ENCODE measurements around the gene MOAP1. TPM values are rescaled to one million over a fixed set of nuclear protein-coding genes. Genes with fewer than 3 reads are reported as not detected.
"Not testable (repeated sequence)": the region's sequence is repeated elsewhere in the genome, so short reads cannot be mapped to it uniquely, and the experiment has no call there.

The MOAP1 gene
- polyA plus RNA-seq, 2 of the 4 experiments (the other 2 are of a cell fraction) = 13.5 to 23.9 TPM

- Histone ChIP-seq H3K9me3 (no peaks in the 10 kb centered on the region), H3K27ac (no peak overlapping the region), H3K4me1 (peaks cover 7% of the 10 kb centered on the region; the same call in 1 of the 3 replicates), H3K4me2 (no peak overlapping the region), H3K4me3 (no peak overlapping the region)
- DNase-seq (ENCODE audit: low read depth in 1 of 2, low spot score in 1 of 2) (no peak), FAIRE-seq (no peak), ATAC-seq (peak; percentile 35 to 55; a peak in 3 of 6 replicates)
- TF ChIP-seq ZSCAN20 (CRISPR knock-in tag; IDR thresholded peaks at IDR 0.05) = no peak
- TF ChIP-seq FOSL2 (IDR thresholded peaks at IDR 0.05) = no peak
- TF ChIP-seq FOSL2 (CRISPR knock-in tag; IDR thresholded peaks at IDR 0.05) = no peak
- TF ChIP-seq RFX5 (IDR thresholded peaks at IDR 0.05) = peak; percentile 84
- WGBS (ENCODE audit: missing lambda C conversion rate) = 50% methylated on average over 10 of the region's 10 CpGs
- ChIA-PET CTCF (interaction anchor here (1.4 to 8.0 kb wide), 5 partner anchors 10 to 222 kb away, joined by 3 to 47 read pairs (median 5); no protein-coding TSS in a partner anchor), POLR2A (no interaction called here)
Observed at GRCh38 chr14:93173943-93174395, 10.7 kb downstream of the MOAP1 start.

- Histone ChIP-seq H3K4me1 (peaks cover 7% of the 10 kb centered on the region; the same call in 1 of the 3 replicates), H3K4me3 (no peak overlapping the region), H3K4me2 (peak overlapping the region; percentile 24; the same call in 1 of the 3 replicates), H3K27ac (peak overlapping the region in 1 of 2 experiments; percentile 28; a peak in 1 of 6 replicates), H3K9me3 (no peaks in the 10 kb centered on the region)
- DNase-seq (ENCODE audit: low read depth in 1 of 2, low spot score in 1 of 2) = no peak
- ChIA-PET CTCF (interaction anchor here (0.6 to 0.7 kb wide), 2 partner anchors 12 to 824 kb away, joined by 3 read pairs; no protein-coding TSS in a partner anchor), POLR2A (no interaction called here)
- TF ChIP-seq HES2 (IDR thresholded peaks at IDR 0.05) (no peak), KDM5A (IDR thresholded peaks at IDR 0.05) (no peak), RARB (CRISPR knock-in tag; IDR thresholded peaks at IDR 0.05) (no peak), MYC (IDR thresholded peaks at IDR 0.05; ENCODE audit: borderline replicate concordance, low read length) (no peak), CTCF (IDR thresholded peaks at IDR 0.05) (no peak), CHD2 (IDR thresholded peaks at IDR 0.05; ENCODE audit: low read length, partially characterized antibody) (no peak), ESRRA (IDR thresholded peaks at IDR 0.05; ENCODE audit: borderline replicate concordance, low read length) (no peak), FOXS1 (CRISPR knock-in tag; IDR thresholded peaks at IDR 0.05) (no peak), ZC3H11A (IDR thresholded peaks at IDR 0.05) (no peak), NFE2L2 (conservative IDR thresholded peaks at IDR 0.05; ENCODE audit: low read length) (no peak), CEBPB (IDR thresholded peaks at IDR 0.05) (no peak)
- FAIRE-seq = peak; percentile 70
- no peak for ATAC-seq
- WGBS (ENCODE audit: missing lambda C conversion rate) = 81% methylated on average over 4 of the region's 4 CpGs
Observed at GRCh38 chr14:93171376-93171775, 13.3 kb downstream of the MOAP1 start.

GRCh38 chr14:93170141-93170540 is 14.6 kb downstream of the MOAP1 start:
- CTCF ChIA-PET = interaction anchor here (1.5 to 4.2 kb wide), 2 partner anchors 8 to 10 kb away, joined by 15 to 30 read pairs; no protein-coding TSS in a partner anchor

GRCh38 chr14:93169619-93170018 is 15.1 kb downstream of the MOAP1 start:
- not testable (repeated sequence) for H3K4me2 ChIP-seq; DNase-seq (ENCODE audit: low read depth in 1 of 2, low spot score in 1 of 2); ATAC-seq; H3K4me3 ChIP-seq; H3K9me3 ChIP-seq; H3K4me1 ChIP-seq; H3K27ac ChIP-seq; FAIRE-seq
- CTCF ChIA-PET = interaction anchor here (1.5 to 4.2 kb wide), 2 partner anchors 9 kb away, joined by 15 to 30 read pairs; no protein-coding TSS in a partner anchor
- 85% methylated on average over 6 of the region's 6 CpGs for whole genome bisulfite sequencing (ENCODE audit: missing lambda C conversion rate)
- POLR2A ChIA-PET = interaction anchor here (1.0 kb wide), 1 partner anchor 9 kb away, joined by 3 read pairs; no protein-coding TSS in a partner anchor

More at GRCh38 chr14:93170141-93170540, 14.6 kb downstream of the MOAP1 start:
- H3K9me3 ChIP-seq; POLR2A ChIA-PET; H3K4me1 ChIP-seq; H3K4me3 ChIP-seq; FAIRE-seq; DNase-seq (ENCODE audit: low read depth in 1 of 2, low spot score in 1 of 2); ATAC-seq; H3K4me2 ChIP-seq; H3K27ac ChIP-seq: not testable (repeated sequence)
- WGBS (ENCODE audit: missing lambda C conversion rate) = 100% methylated on average over 2 of the region's 20 CpGs

- FAIRE-seq; H3K4me1 ChIP-seq; ATAC-seq; H3K27ac ChIP-seq; H3K4me3 ChIP-seq; H3K4me2 ChIP-seq; H3K9me3 ChIP-seq; DNase-seq (ENCODE audit: low read depth in 1 of 2, low spot score in 1 of 2); POLR2A ChIA-PET: not testable (repeated sequence)
- WGBS (ENCODE audit: missing lambda C conversion rate) = 82% methylated on average over 9 of the region's 9 CpGs
- CTCF ChIA-PET = interaction anchor here (0.6 to 4.2 kb wide), 5 partner anchors 8 to 403 kb away, joined by 3 to 30 read pairs (median 3); partner anchors contain the start of genes GON7 and UBR7
Observed at GRCh38 chr14:93168610-93169009, 16.1 kb downstream of the MOAP1 start.

- FAIRE-seq; H3K4me3 ChIP-seq; H3K9me3 ChIP-seq; H3K4me1 ChIP-seq; DNase-seq (ENCODE audit: low read depth in 1 of 2, low spot score in 1 of 2); POLR2A ChIA-PET; H3K27ac ChIP-seq; ATAC-seq; H3K4me2 ChIP-seq: not testable (repeated sequence)
- WGBS (ENCODE audit: missing lambda C conversion rate) = 80% methylated on average over 26 of the region's 26 CpGs
- CTCF ChIA-PET = interaction anchor here (1.8 to 3.8 kb wide), 2 partner anchors 53 kb away, joined by 8 to 16 read pairs; no protein-coding TSS in a partner anchor
Observed at GRCh38 chr14:93165271-93166265, 19.1 kb downstream of the MOAP1 start.
